RWPE1 (cell line): ENCODE results near the gene ALOX15.
"Not testable (repeated sequence)": the region's sequence is repeated elsewhere in the genome, so short reads cannot be mapped to it uniquely, and the experiment has no call there.

Experiments used
- CTCF ChIA-PET: fragments of 350-600 bp; sonication (Branson Sonifier 250); formaldehyde crosslinking; extraction: SDS; loops from one replicate; lab custom pipeline; 2021; lab: Yijun Ruan, JAX
- POLR2A ChIA-PET: fragments of 400-600 bp; formaldehyde crosslinking; extraction: SDS; loops from one replicate; lab custom pipeline; 2020; ENCODE audit warnings: antibody characterized with exemption; ENCODE audit not compliant: low non-redundant PET; lab: Yijun Ruan, JAX
- DNase-seq: peaks from one replicate; pipeline ENCODE4 v3.0.0; 2012; ENCODE audit warnings: low spot score
- H3K27ac ChIP-seq: fragments of 450-650 bp; 2 replicates; pipeline ENCODE4 v1.5.1; 2017
- CTCF ChIP-seq: fragments of 450-650 bp; conservative IDR thresholded peaks from 2 replicates; pipeline ENCODE4 v1.5.1; 2017; ENCODE audit warnings: low read depth, mild to moderate bottlenecking

ALOX15 gene

GRCh38 chr17:4641297-4642195 is at the start of gene ALOX15:
Gene ALOX15, minus strand, starts transcription at chr17:4641678. Its CDS starts 27 bp downstream, at chr17:4641651.
- no peak within 1 kb of the TSS for H3K27ac ChIP-seq
- ChIA-PET CTCF (interaction anchor here (0.7 kb wide), 1 partner anchor 130 kb away, joined by 3 read pairs; no protein-coding TSS in a partner anchor), POLR2A (no interaction called here)
- no peak for TF ChIP-seq CTCF
- DNase-seq = no peak

GRCh38 chr17:4690745-4691144 is 49.3 kb upstream of the ALOX15 start:
- H3K27ac ChIP-seq = no peak overlapping the region
- DNase-seq = no peak
- POLR2A ChIA-PET = no interaction called here
- TF ChIP-seq CTCF = no peak
- CTCF ChIA-PET = interaction anchor here (0.6 kb wide), 1 partner anchor 146 kb away, joined by 3 read pairs; no protein-coding TSS in a partner anchor

- POLR2A ChIA-PET, H3K27ac ChIP-seq, DNase-seq: not testable (repeated sequence)
- CTCF ChIA-PET = interaction anchor here (0.6 kb wide), 1 partner anchor 130 kb away, joined by 3 read pairs; no protein-coding TSS in a partner anchor
Measured at GRCh38 chr17:4689872-4690271, 48.4 kb upstream of the ALOX15 start.

- CTCF ChIA-PET, POLR2A ChIA-PET, DNase-seq: not testable (repeated sequence)
Measured at GRCh38 chr17:4683739-4684138, 42.3 kb upstream of the ALOX15 start.

GRCh38 chr17:4679658-4680057 is 38.2 kb upstream of the ALOX15 start:
- ChIA-PET POLR2A (no interaction called here), CTCF (interaction anchor here (1.2 kb wide), 1 partner anchor 115 kb away, joined by 3 read pairs; no protein-coding TSS in a partner anchor)
- TF ChIP-seq CTCF = no peak
- DNase-seq = peak; percentile 58
- H3K27ac ChIP-seq = peak overlapping the region; percentile 59

More at GRCh38 chr17:4683739-4684138, 42.3 kb upstream of the ALOX15 start:
- not testable (repeated sequence) for H3K27ac ChIP-seq

- peak; percentile 57 for DNase-seq
- ChIA-PET POLR2A (no interaction called here), CTCF (interaction anchor here (0.6 kb wide), 1 partner anchor 10 kb away, joined by 4 read pairs; no protein-coding TSS in a partner anchor)
- TF ChIP-seq CTCF = no peak
- H3K27ac ChIP-seq = peak overlapping the region; percentile 56; the same call in 1 of the 2 replicates
Measured at GRCh38 chr17:4678448-4679026, 37.1 kb upstream of the ALOX15 start.

GRCh38 chr17:4676791-4677190 is 35.3 kb upstream of the ALOX15 start:
- POLR2A ChIA-PET = interaction anchor here (0.5 kb wide), 1 partner anchor 123 kb away, joined by 3 read pairs; no protein-coding TSS in a partner anchor

More at GRCh38 chr17:4676791-4677190, 35.3 kb upstream of the ALOX15 start:
- H3K27ac ChIP-seq = no peak overlapping the region
- no peak for TF ChIP-seq CTCF
- CTCF ChIA-PET = no interaction called here
- DNase-seq = no peak
